ENCODE data around the gene SMAGP.

DNA sequence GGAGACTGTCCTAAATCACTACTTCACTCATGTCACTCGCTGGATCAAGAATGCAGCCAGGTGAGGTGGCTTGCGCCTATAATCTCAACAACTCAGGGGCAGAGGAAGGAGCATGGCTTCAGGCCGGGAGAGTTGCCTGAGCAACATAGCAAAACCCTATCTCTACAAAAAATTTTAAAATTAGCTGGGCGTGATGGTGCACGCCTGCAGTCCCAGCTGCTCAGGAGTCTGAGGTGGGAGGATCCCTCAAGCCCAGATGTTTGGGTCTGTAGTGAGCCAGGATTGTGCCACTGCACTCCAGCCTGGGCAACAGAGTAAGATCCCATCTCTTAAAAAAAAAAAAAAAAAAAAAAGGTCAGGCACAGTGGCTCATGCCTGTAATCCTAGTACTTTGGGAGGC is 5.9 kb downstream of the SMAGP start:
- TF ChIP-seq, protein P1, sequence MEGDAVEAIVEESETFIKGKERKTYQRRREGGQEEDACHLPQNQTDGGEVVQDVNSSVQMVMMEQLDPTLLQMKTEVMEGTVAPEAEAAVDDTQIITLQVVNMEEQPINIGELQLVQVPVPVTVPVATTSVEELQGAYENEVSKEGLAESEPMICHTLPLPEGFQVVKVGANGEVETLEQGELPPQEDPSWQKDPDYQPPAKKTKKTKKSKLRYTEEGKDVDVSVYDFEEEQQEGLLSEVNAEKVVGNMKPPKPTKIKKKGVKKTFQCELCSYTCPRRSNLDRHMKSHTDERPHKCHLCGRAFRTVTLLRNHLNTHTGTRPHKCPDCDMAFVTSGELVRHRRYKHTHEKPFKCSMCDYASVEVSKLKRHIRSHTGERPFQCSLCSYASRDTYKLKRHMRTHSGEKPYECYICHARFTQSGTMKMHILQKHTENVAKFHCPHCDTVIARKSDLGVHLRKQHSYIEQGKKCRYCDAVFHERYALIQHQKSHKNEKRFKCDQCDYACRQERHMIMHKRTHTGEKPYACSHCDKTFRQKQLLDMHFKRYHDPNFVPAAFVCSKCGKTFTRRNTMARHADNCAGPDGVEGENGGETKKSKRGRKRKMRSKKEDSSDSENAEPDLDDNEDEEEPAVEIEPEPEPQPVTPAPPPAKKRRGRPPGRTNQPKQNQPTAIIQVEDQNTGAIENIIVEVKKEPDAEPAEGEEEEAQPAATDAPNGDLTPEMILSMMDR (IDR thresholded peaks at IDR 0.05), result no peak
- TF ChIP-seq MXD4 (CRISPR knock-in tag; IDR thresholded peaks at IDR 0.05; ENCODE audit: borderline replicate concordance) (no peak), TP53 (CRISPR knock-in tag; IDR thresholded peaks at IDR 0.05) (no peak), FOXK1 (CRISPR knock-in tag; IDR thresholded peaks at IDR 0.05) (no peak), ESRRA (CRISPR knock-in tag; IDR thresholded peaks at IDR 0.05; ENCODE audit: borderline replicate concordance) (no peak), PRRX2 (CRISPR knock-in tag; IDR thresholded peaks at IDR 0.05) (no peak), CREM (CRISPR knock-in tag; IDR thresholded peaks at IDR 0.05) (no peak), JUN (CRISPR knock-in tag; IDR thresholded peaks at IDR 0.05) (no peak), FOXP1 (CRISPR knock-in tag; IDR thresholded peaks at IDR 0.05; ENCODE audit: borderline replicate concordance) (no peak), NFE2L1 (CRISPR knock-in tag; IDR thresholded peaks at IDR 0.05) (no peak), ZNF232 (CRISPR knock-in tag; IDR thresholded peaks at IDR 0.05) (no peak)
- TF ChIP-seq, protein P2, sequence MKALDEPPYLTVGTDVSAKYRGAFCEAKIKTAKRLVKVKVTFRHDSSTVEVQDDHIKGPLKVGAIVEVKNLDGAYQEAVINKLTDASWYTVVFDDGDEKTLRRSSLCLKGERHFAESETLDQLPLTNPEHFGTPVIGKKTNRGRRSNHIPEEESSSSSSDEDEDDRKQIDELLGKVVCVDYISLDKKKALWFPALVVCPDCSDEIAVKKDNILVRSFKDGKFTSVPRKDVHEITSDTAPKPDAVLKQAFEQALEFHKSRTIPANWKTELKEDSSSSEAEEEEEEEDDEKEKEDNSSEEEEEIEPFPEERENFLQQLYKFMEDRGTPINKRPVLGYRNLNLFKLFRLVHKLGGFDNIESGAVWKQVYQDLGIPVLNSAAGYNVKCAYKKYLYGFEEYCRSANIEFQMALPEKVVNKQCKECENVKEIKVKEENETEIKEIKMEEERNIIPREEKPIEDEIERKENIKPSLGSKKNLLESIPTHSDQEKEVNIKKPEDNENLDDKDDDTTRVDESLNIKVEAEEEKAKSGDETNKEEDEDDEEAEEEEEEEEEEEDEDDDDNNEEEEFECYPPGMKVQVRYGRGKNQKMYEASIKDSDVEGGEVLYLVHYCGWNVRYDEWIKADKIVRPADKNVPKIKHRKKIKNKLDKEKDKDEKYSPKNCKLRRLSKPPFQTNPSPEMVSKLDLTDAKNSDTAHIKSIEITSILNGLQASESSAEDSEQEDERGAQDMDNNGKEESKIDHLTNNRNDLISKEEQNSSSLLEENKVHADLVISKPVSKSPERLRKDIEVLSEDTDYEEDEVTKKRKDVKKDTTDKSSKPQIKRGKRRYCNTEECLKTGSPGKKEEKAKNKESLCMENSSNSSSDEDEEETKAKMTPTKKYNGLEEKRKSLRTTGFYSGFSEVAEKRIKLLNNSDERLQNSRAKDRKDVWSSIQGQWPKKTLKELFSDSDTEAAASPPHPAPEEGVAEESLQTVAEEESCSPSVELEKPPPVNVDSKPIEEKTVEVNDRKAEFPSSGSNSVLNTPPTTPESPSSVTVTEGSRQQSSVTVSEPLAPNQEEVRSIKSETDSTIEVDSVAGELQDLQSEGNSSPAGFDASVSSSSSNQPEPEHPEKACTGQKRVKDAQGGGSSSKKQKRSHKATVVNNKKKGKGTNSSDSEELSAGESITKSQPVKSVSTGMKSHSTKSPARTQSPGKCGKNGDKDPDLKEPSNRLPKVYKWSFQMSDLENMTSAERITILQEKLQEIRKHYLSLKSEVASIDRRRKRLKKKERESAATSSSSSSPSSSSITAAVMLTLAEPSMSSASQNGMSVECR (CRISPR knock-in tag; IDR thresholded peaks at IDR 0.05; ENCODE audit: borderline replicate concordance), result no peak
- TF ChIP-seq, protein P3, sequence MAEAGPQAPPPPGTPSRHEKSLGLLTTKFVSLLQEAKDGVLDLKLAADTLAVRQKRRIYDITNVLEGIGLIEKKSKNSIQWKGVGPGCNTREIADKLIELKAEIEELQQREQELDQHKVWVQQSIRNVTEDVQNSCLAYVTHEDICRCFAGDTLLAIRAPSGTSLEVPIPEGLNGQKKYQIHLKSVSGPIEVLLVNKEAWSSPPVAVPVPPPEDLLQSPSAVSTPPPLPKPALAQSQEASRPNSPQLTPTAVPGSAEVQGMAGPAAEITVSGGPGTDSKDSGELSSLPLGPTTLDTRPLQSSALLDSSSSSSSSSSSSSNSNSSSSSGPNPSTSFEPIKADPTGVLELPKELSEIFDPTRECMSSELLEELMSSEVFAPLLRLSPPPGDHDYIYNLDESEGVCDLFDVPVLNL (CRISPR knock-in tag; IDR thresholded peaks at IDR 0.05; ENCODE audit: borderline replicate concordance, low read depth), result no peak
